SK-N-SH treated with all-trans-retinoic acid at 6 μM for 48 hours (cell line): ENCODE data around the gene DDI1.

ENCODE experiments used
- ATAC-seq: fragments of 200-7000 bp; cut with Tn5 transposase; 3 replicates; pipeline ENCODE4 v1.9.1; 2020; ENCODE audit warnings: mild to moderate bottlenecking, moderate library complexity
- ARNTL ChIP-seq: fragments of 450-650 bp; formaldehyde crosslinking; IDR thresholded peaks from 2 replicates; pipeline ENCODE4 v1.5.0; 2020; ENCODE audit warnings: low read depth, mild to moderate bottlenecking, moderate library complexity, borderline replicate concordance
- BACH2 ChIP-seq: fragments of 250-450 bp; sonication (Bioruptor Pico); IDR thresholded peaks from 2 replicates; pipeline ENCODE4 v1.9.0; 2021; ENCODE audit warnings: mild to moderate bottlenecking, borderline replicate concordance
- CSDC2 ChIP-seq: fragments of 250-450 bp; sonication (Bioruptor Pico); IDR thresholded peaks from 2 replicates; pipeline ENCODE4 v1.5.0; 2020; ENCODE audit warnings: mild to moderate bottlenecking, moderate library complexity
- ESRRG ChIP-seq: fragments of 250-450 bp; sonication (Bioruptor Pico); IDR thresholded peaks from 2 replicates; pipeline ENCODE4 v1.6.1; 2021; ENCODE audit warnings: mild to moderate bottlenecking
- GLIS3 ChIP-seq: fragments of 250-450 bp; sonication (Bioruptor Pico); IDR thresholded peaks from 2 replicates; pipeline ENCODE4 v1.5.0; 2020; ENCODE audit warnings: mild to moderate bottlenecking, moderate library complexity
- ISL1 ChIP-seq: fragments of 250-450 bp; sonication (Bioruptor Pico); IDR thresholded peaks from 2 replicates; pipeline ENCODE4 v2.1.2; 2022; ENCODE audit warnings: mild to moderate bottlenecking, moderate library complexity
- PPARA ChIP-seq: fragments of 250-450 bp; sonication (Bioruptor Pico); IDR thresholded peaks from 2 replicates; pipeline ENCODE4 v1.5.0; 2020; ENCODE audit warnings: mild to moderate bottlenecking, borderline replicate concordance
- TCF4 ChIP-seq: fragments of 250-450 bp; sonication (Bioruptor Pico); IDR thresholded peaks from 2 replicates; pipeline ENCODE4 v1.8.0; 2021; ENCODE audit warnings: mild to moderate bottlenecking, moderate library complexity, borderline replicate concordance
- TOX ChIP-seq: fragments of 250-450 bp; sonication (Bioruptor Pico); IDR thresholded peaks from 2 replicates; pipeline ENCODE4 v1.8.0; 2021; ENCODE audit warnings: mild to moderate bottlenecking, moderate library complexity, borderline replicate concordance
- ZC3H10 ChIP-seq: fragments of 250-450 bp; sonication (Bioruptor Pico); IDR thresholded peaks from 2 replicates; pipeline ENCODE4 v1.5.1; 2021; ENCODE audit warnings: mild to moderate bottlenecking, moderate library complexity
- ZFP3 ChIP-seq: fragments of 250-450 bp; sonication (Bioruptor Pico); IDR thresholded peaks from 2 replicates; pipeline ENCODE4 v1.5.0; 2020; ENCODE audit warnings: mild to moderate bottlenecking, moderate library complexity
- ZFP30 ChIP-seq: fragments of 450-650 bp; formaldehyde crosslinking; IDR thresholded peaks from 2 replicates; pipeline ENCODE4 v1.5.0; 2022; ENCODE audit warnings: mild to moderate bottlenecking, moderate library complexity
- ZNF565 ChIP-seq: fragments of 450-650 bp; formaldehyde crosslinking; conservative IDR thresholded peaks from 2 replicates; pipeline ENCODE4 v1.5.0; 2020; ENCODE audit warnings: low read depth, mild to moderate bottlenecking, moderate library complexity
- ZNF70 ChIP-seq: fragments of 450-650 bp; formaldehyde crosslinking; IDR thresholded peaks from 2 replicates; pipeline ENCODE4 v1.5.0; 2020; ENCODE audit warnings: mild to moderate bottlenecking, moderate library complexity
- ZNF8 ChIP-seq: fragments of 450-650 bp; formaldehyde crosslinking; IDR thresholded peaks from 2 replicates; pipeline ENCODE4 v1.5.0; 2020; ENCODE audit warnings: mild to moderate bottlenecking, moderate library complexity
- TF ChIP-seq, protein P1 (sequence below): fragments of 250-450 bp; sonication (Bioruptor Pico); IDR thresholded peaks from 2 replicates; pipeline ENCODE4 v1.8.0; 2021; ENCODE audit warnings: low read depth, mild to moderate bottlenecking, moderate library complexity, borderline replicate concordance
- TF ChIP-seq, protein P2 (sequence below): fragments of 250-450 bp; sonication (Bioruptor Pico); IDR thresholded peaks from 2 replicates; pipeline ENCODE4 v1.5.0; 2020; ENCODE audit warnings: mild to moderate bottlenecking, moderate library complexity
- TF ChIP-seq, protein P3 (sequence below): fragments of 250-450 bp; sonication (Bioruptor Pico); IDR thresholded peaks from 2 replicates; pipeline ENCODE4 v1.5.1; 2021; ENCODE audit warnings: mild to moderate bottlenecking, moderate library complexity
- TF ChIP-seq, protein P4 (sequence below): fragments of 250-450 bp; sonication (Bioruptor Pico); IDR thresholded peaks from 2 replicates; pipeline ENCODE4 v1.5.1; 2020; ENCODE audit warnings: low read depth, mild to moderate bottlenecking, moderate library complexity

Gene DDI1

DNA sequence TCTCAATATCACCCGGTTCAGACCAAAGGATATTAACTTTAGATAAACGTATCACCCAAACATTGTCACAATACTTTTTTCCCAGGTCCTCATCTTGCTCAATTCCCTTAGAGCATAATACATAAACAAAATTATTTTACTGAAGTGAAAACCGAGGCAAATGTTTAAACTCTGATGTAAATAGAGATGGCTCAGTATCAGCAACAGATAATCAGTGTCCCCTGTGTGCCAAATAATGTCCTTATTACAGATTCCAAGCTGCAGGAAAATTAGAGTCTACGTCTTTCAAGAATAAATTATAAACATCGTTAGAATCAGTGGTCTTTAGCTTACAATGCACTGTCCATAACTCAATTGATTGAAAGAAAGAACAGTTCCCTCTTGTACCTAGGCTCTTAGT lies 50.2 kb downstream of the DDI1 start:
- TF ChIP-seq ZNF8 (CRISPR knock-in tag) (no peak), ZFP3 (CRISPR knock-in tag) (no peak), GLIS3 (no peak), ISL1 (CRISPR knock-in tag) (no peak), ZNF565 (no peak), ZC3H10 (CRISPR knock-in tag) (no peak), ESRRG (CRISPR knock-in tag) (no peak), ZFP30 (CRISPR knock-in tag) (no peak), ZNF70 (CRISPR knock-in tag) (no peak), CSDC2 (CRISPR knock-in tag) (no peak), BACH2 (CRISPR knock-in tag) (no peak), TCF4 (CRISPR knock-in tag) (no peak), PPARA (CRISPR knock-in tag) (no peak), ARNTL (no peak), TOX (CRISPR knock-in tag) (no peak)
- TF ChIP-seq, protein P1, sequence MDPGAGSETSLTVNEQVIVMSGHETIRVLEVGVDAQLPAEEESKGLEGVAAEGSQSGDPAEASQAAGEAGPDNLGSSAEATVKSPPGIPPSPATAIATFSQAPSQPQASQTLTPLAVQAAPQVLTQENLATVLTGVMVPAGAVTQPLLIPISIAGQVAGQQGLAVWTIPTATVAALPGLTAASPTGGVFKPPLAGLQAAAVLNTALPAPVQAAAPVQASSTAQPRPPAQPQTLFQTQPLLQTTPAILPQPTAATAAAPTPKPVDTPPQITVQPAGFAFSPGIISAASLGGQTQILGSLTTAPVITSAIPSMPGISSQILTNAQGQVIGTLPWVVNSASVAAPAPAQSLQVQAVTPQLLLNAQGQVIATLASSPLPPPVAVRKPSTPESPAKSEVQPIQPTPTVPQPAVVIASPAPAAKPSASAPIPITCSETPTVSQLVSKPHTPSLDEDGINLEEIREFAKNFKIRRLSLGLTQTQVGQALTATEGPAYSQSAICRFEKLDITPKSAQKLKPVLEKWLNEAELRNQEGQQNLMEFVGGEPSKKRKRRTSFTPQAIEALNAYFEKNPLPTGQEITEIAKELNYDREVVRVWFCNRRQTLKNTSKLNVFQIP: no peak
- TF ChIP-seq, protein P2, sequence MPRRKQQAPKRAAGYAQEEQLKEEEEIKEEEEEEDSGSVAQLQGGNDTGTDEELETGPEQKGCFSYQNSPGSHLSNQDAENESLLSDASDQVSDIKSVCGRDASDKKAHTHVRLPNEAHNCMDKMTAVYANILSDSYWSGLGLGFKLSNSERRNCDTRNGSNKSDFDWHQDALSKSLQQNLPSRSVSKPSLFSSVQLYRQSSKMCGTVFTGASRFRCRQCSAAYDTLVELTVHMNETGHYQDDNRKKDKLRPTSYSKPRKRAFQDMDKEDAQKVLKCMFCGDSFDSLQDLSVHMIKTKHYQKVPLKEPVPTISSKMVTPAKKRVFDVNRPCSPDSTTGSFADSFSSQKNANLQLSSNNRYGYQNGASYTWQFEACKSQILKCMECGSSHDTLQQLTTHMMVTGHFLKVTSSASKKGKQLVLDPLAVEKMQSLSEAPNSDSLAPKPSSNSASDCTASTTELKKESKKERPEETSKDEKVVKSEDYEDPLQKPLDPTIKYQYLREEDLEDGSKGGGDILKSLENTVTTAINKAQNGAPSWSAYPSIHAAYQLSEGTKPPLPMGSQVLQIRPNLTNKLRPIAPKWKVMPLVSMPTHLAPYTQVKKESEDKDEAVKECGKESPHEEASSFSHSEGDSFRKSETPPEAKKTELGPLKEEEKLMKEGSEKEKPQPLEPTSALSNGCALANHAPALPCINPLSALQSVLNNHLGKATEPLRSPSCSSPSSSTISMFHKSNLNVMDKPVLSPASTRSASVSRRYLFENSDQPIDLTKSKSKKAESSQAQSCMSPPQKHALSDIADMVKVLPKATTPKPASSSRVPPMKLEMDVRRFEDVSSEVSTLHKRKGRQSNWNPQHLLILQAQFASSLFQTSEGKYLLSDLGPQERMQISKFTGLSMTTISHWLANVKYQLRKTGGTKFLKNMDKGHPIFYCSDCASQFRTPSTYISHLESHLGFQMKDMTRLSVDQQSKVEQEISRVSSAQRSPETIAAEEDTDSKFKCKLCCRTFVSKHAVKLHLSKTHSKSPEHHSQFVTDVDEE: no peak
- TF ChIP-seq, protein P3, sequence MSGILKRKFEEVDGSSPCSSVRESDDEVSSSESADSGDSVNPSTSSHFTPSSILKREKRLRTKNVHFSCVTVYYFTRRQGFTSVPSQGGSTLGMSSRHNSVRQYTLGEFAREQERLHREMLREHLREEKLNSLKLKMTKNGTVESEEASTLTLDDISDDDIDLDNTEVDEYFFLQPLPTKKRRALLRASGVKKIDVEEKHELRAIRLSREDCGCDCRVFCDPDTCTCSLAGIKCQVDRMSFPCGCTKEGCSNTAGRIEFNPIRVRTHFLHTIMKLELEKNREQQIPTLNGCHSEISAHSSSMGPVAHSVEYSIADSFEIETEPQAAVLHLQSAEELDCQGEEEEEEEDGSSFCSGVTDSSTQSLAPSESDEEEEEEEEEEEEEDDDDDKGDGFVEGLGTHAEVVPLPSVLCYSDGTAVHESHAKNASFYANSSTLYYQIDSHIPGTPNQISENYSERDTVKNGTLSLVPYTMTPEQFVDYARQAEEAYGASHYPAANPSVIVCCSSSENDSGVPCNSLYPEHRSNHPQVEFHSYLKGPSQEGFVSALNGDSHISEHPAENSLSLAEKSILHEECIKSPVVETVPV (CRISPR knock-in tag): no peak
- TF ChIP-seq, protein P4, sequence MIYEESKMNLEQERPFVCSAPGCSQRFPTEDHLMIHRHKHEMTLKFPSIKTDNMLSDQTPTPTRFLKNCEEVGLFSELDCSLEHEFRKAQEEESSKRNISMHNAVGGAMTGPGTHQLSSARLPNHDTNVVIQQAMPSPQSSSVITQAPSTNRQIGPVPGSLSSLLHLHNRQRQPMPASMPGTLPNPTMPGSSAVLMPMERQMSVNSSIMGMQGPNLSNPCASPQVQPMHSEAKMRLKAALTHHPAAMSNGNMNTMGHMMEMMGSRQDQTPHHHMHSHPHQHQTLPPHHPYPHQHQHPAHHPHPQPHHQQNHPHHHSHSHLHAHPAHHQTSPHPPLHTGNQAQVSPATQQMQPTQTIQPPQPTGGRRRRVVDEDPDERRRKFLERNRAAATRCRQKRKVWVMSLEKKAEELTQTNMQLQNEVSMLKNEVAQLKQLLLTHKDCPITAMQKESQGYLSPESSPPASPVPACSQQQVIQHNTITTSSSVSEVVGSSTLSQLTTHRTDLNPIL (CRISPR knock-in tag): no peak
- ATAC-seq: no peak
